ENCODE data around the gene GAMT.

DNA sequence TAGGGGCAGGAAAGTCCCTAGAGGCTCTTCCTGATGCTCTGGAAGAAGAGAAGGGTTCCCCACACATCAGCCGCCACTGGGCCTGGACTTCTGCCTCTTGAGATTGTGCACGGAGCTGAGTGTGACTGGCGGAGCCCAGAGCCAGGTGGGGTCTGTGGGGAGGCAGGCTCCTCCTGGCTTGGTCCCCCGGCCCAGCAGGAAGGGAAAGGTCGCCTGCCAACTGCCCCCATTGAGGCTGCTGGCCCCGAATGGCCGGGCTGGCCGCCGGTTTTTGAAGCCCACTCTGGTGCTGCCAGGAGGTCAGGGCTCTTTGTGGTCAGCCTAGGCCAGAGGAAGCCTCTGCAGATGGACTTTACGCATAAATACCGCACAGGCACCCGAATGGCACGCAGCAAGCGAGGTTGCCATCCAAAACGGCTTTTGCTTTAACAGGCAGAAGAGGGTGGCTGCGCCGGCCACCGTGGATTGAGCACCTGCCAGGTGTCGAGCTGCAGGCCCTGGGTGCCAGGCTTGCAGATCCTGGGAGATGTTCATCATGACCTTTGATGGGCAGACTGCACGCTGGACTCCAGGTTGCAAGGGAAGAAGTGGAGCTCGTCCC, 11.1 kb upstream of the GAMT start:
- TF ChIP-seq, protein P1, sequence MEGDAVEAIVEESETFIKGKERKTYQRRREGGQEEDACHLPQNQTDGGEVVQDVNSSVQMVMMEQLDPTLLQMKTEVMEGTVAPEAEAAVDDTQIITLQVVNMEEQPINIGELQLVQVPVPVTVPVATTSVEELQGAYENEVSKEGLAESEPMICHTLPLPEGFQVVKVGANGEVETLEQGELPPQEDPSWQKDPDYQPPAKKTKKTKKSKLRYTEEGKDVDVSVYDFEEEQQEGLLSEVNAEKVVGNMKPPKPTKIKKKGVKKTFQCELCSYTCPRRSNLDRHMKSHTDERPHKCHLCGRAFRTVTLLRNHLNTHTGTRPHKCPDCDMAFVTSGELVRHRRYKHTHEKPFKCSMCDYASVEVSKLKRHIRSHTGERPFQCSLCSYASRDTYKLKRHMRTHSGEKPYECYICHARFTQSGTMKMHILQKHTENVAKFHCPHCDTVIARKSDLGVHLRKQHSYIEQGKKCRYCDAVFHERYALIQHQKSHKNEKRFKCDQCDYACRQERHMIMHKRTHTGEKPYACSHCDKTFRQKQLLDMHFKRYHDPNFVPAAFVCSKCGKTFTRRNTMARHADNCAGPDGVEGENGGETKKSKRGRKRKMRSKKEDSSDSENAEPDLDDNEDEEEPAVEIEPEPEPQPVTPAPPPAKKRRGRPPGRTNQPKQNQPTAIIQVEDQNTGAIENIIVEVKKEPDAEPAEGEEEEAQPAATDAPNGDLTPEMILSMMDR (IDR thresholded peaks at IDR 0.05), result no peak
- TF ChIP-seq ZBTB21 (CRISPR knock-in tag; IDR thresholded peaks at IDR 0.05; ENCODE audit: borderline replicate concordance), result no peak
